ENCODE results near the gene CDK8. TPM values are rescaled to one million over a fixed set of nuclear protein-coding genes. Genes with fewer than 3 reads are reported as not detected.

CDK8 gene
- total RNA-seq, 3 donors from 2014 or later (not counting 1 experiment from before 2014, with no cell fraction given) = 10.0 to 13.1 (median 10.9) TPM

DNA sequence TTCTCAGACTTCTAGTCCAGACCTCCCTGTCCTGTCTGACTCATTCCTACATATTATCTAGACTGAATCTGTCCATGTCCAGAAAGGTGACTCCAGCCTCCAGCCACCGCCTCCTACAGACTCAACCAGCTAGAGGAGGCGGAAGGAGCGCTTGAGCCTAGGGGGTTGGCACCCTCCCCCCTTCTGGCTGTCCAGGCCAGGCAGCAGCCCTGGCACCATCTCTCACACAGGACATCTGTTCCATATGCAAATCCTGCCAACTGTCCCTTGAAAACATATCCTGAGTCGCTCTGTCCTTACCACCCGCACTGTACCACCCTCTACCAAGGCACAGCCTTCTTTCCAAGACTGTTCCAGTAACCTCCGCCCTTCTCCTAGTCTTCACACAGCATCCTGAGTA lies 152.9 kb downstream of the CDK8 start:
- no peak for ATAC-seq
- WGBS (ENCODE audit: insufficient coverage) = 82% methylated on average over 6 of the region's 6 CpGs
- Mint-ChIP-seq H3K27me3 (ENCODE audit: low read depth in 2 of 2) (no peaks in the 10 kb centered on the region), H3K9me3 (no peaks in the 10 kb centered on the region), H3K4me3 (no peak overlapping the region), H3K36me3 (peaks cover 13% of the 10 kb centered on the region), H3K4me1 (peaks cover 0 to 5% of the 10 kb centered on the region in 2 donors), H3K27ac (no peak overlapping the region)
- DNase-seq = no peak
- intact Hi-C loops (cut with micrococcal nuclease) = no loop called here
- Histone ChIP-seq H3K36me3 (ENCODE audit: control insufficient read depth, insufficient read depth, low read length) (peaks cover 9% of the 10 kb centered on the region), H3K4me1 (ENCODE audit: control insufficient read depth, insufficient read depth, low read length) (no peaks in the 10 kb centered on the region), H3K4me3 (ENCODE audit: low read length) (no peak overlapping the region), H3K27me3 (ENCODE audit: control insufficient read depth, insufficient read depth, low read length) (no peaks in the 10 kb centered on the region), H3K27ac (ENCODE audit: low read length) (no peak overlapping the region), H3K9me3 (ENCODE audit: control insufficient read depth, insufficient read depth, low read length) (no peaks in the 10 kb centered on the region)
- TF ChIP-seq, protein P1, sequence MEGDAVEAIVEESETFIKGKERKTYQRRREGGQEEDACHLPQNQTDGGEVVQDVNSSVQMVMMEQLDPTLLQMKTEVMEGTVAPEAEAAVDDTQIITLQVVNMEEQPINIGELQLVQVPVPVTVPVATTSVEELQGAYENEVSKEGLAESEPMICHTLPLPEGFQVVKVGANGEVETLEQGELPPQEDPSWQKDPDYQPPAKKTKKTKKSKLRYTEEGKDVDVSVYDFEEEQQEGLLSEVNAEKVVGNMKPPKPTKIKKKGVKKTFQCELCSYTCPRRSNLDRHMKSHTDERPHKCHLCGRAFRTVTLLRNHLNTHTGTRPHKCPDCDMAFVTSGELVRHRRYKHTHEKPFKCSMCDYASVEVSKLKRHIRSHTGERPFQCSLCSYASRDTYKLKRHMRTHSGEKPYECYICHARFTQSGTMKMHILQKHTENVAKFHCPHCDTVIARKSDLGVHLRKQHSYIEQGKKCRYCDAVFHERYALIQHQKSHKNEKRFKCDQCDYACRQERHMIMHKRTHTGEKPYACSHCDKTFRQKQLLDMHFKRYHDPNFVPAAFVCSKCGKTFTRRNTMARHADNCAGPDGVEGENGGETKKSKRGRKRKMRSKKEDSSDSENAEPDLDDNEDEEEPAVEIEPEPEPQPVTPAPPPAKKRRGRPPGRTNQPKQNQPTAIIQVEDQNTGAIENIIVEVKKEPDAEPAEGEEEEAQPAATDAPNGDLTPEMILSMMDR (IDR thresholded peaks at IDR 0.05) = no peak

DNA sequence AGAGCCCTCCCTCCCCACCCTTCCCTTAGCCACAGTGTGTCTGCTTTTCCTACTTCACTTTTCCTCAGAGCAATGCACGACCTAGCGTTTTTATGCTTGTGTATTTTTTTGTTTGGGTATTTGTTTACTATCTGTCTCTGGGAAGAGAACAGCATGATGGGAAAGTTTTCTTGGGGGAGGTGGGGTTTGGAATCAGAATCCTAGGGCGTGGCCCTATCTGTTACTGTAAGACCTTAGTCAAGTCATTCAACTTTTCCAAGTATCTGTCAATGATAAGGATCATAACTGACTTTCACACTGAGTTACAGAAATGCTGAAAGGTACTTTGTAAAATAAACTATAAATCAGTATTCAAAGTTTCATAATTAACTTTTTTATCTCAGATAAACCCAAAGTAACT lies 157.3 kb downstream of the CDK8 start:
- 86% methylated on average over 2 of the region's 3 CpGs for whole genome bisulfite sequencing (ENCODE audit: insufficient coverage)
- Mint-ChIP-seq H3K27me3 (ENCODE audit: low read depth in 2 of 2) (no peaks in the 10 kb centered on the region), H3K9me3 (no peaks in the 10 kb centered on the region), H3K36me3 (peaks cover 7% of the 10 kb centered on the region), H3K4me1 (peaks cover 0 to 5% of the 10 kb centered on the region in 2 donors), H3K4me3 (no peak overlapping the region), H3K27ac (no peak overlapping the region)
- DNase-seq (no peak), ATAC-seq (no peak)
- Histone ChIP-seq H3K4me1 (ENCODE audit: control insufficient read depth, insufficient read depth, low read length) (no peaks in the 10 kb centered on the region), H3K9me3 (ENCODE audit: control insufficient read depth, insufficient read depth, low read length) (no peaks in the 10 kb centered on the region), H3K27me3 (ENCODE audit: control insufficient read depth, insufficient read depth, low read length) (no peaks in the 10 kb centered on the region), H3K36me3 (ENCODE audit: control insufficient read depth, insufficient read depth, low read length) (no peaks in the 10 kb centered on the region), H3K27ac (ENCODE audit: low read length) (no peak overlapping the region), H3K4me3 (ENCODE audit: low read length) (no peak overlapping the region)
- TF ChIP-seq, protein P1 (IDR thresholded peaks at IDR 0.05) = no peak
- intact Hi-C loops (cut with micrococcal nuclease) = no loop called here

DNA sequence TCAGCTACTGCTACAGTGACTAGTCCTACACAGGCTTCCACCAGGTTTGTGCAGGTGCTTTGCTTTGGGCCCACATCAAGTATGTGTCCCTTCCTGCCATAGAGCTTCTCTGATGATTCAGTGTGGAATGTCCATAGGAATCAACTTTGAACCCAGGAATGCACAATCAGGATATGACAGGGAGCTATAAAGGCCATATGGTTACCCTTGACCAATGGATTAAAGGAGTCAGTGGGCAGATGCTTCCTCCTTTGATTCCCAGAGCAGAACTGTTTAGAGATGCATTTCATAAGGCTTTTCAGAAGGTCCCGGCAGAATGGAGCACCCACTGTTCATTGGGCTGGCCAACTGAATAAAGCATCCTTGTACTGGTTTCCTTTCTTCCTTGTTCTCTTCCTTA lies 158.3 kb downstream of the CDK8 start:
- intact Hi-C loops (cut with micrococcal nuclease) = no loop called here
- Mint-ChIP-seq H3K9me3 (no peaks in the 10 kb centered on the region), H3K4me3 (no peak overlapping the region)

More for the DNA sequence above, 158.3 kb downstream of the CDK8 start:
- no peaks in the 10 kb centered on the region for H3K4me1 ChIP-seq (ENCODE audit: control insufficient read depth, insufficient read depth, low read length)
- Mint-ChIP-seq H3K27ac (no peak overlapping the region), H3K4me1 (peaks cover 0 to 1% of the 10 kb centered on the region in 2 donors), H3K27me3 (ENCODE audit: low read depth in 2 of 2) (no peaks in the 10 kb centered on the region), H3K36me3 (no peaks in the 10 kb centered on the region)
- 48% methylated on average over 1 of the region's 1 CpG for WGBS (ENCODE audit: insufficient coverage)
- ATAC-seq = no peak
- no peak for DNase-seq
- H3K36me3 ChIP-seq (ENCODE audit: control insufficient read depth, insufficient read depth, low read length) = no peaks in the 10 kb centered on the region
- no peak overlapping the region for H3K4me3 ChIP-seq (ENCODE audit: low read length)
- TF ChIP-seq, protein P1 (IDR thresholded peaks at IDR 0.05) = no peak
- H3K27ac ChIP-seq (ENCODE audit: low read length) = no peak overlapping the region
- H3K27me3 ChIP-seq (ENCODE audit: control insufficient read depth, insufficient read depth, low read length) = no peaks in the 10 kb centered on the region
- H3K9me3 ChIP-seq (ENCODE audit: control insufficient read depth, insufficient read depth, low read length) = no peaks in the 10 kb centered on the region
